H1 (cell line): ENCODE data around the gene MLN. TPM values are rescaled to one million over a fixed set of nuclear protein-coding genes. Genes with fewer than 3 reads are reported as not detected.

Experiments
- CTCF ChIA-PET: fragments of 300-600 bp; sonication (Branson Sonifier 250); formaldehyde crosslinking; loops from one replicate; lab custom pipeline; 2021; ENCODE audit not compliant: partially characterized antibody; lab: Charles Lee
- POLR2A ChIA-PET: fragments of 300-600 bp; sonication (Branson Sonifier 250); formaldehyde crosslinking; loops from one replicate; lab custom pipeline; 2021; ENCODE audit warnings: inconsistent platforms; ENCODE audit not compliant: partially characterized antibody; lab: Charles Lee
- DNase-seq, 2 experiments: peaks; one replicate each; pipeline versions ENCODE4 v3.0.0 to v3.0.0-alpha.2; 2010 to 2022; ENCODE audit warnings: low spot score in 2 of 2, low read depth in 1 of 2, mixed read lengths in 1 of 2
- FAIRE-seq: peaks from 2 replicates; lab custom pipeline; 2011; peaks lifted over from hg19 to GRCh38; lab: Jason Lieb, UNC
- H2AFZ ChIP-seq: 2 replicates; pipeline ENCODE4 v1.8.1; 2012; ENCODE audit warnings: low read length, inconsistent platforms
- H2AK5ac ChIP-seq: 2 replicates; pipeline ENCODE4 v1.6.1; 2013; ENCODE audit warnings: low read depth, low read length
- H2BK120ac ChIP-seq: replicated peaks from 2 replicates; pipeline ENCODE3; 2013; ENCODE audit warnings: low read depth, low read length, inconsistent platforms
- H2BK12ac ChIP-seq: 2 replicates; pipeline ENCODE4 v1.6.1; 2013; ENCODE audit warnings: low read depth, low read length
- H2BK15ac ChIP-seq: 2 replicates; pipeline ENCODE4 v1.6.1; 2013; ENCODE audit warnings: low read length
- H2BK20ac ChIP-seq: 2 replicates; pipeline ENCODE4 v1.6.1; 2013; ENCODE audit warnings: low read length
- H2BK5ac ChIP-seq: 2 replicates; pipeline ENCODE4 v1.6.1; 2013; ENCODE audit warnings: low read depth, low read length
- H3K14ac ChIP-seq: 2 replicates; pipeline ENCODE4 v1.6.1; 2013; ENCODE audit warnings: inconsistent platforms; ENCODE audit not compliant: insufficient read length
- H3K18ac ChIP-seq: 2 replicates; pipeline ENCODE4 v1.6.1; 2013; ENCODE audit warnings: low read length; ENCODE audit errors: extremely low read depth
- H3K23ac ChIP-seq: 2 replicates; pipeline ENCODE4 v1.6.1; 2013; ENCODE audit warnings: inconsistent platforms; ENCODE audit not compliant: insufficient read length
- H3K23me2 ChIP-seq: 2 replicates; pipeline ENCODE4 v1.6.1; 2013; ENCODE audit warnings: low read depth, low read length
- H3K27ac ChIP-seq: 2 replicates; pipeline ENCODE4 v1.6.1; 2011; ENCODE audit warnings: low read depth, low read length, inconsistent platforms
- H3K27me3 ChIP-seq, 4 experiments: replicated peaks in 1 of 4; 1 replicate in 1 of 4; 2 replicates in 3 of 4; pipeline versions ENCODE4 v1.6.1 to v1.8.1; 2011 to 2013; ENCODE audit warnings: low read length in 3 of 4, mild to moderate bottlenecking in 3 of 4, inconsistent platforms in 2 of 4, mixed read lengths in 2 of 4, moderate library complexity in 1 of 4; ENCODE audit not compliant: control insufficient read depth in 3 of 4, insufficient read depth in 3 of 4; ENCODE audit errors: extremely low read depth in 1 of 4
- H3K36me3 ChIP-seq, 4 experiments: 2 replicates each; pipeline versions ENCODE4 v1.6.1 to v1.8.1; 2011 to 2013; ENCODE audit warnings: mild to moderate bottlenecking in 4 of 4, low read length in 3 of 4, moderate library complexity in 2 of 4, control low read depth in 1 of 4, inconsistent platforms in 1 of 4; ENCODE audit not compliant: insufficient read depth in 4 of 4, control insufficient read depth in 2 of 4
- H3K4ac ChIP-seq: replicated peaks from 2 replicates; pipeline ENCODE3; 2013; ENCODE audit warnings: low read length, low read depth, mixed read lengths, inconsistent platforms; ENCODE audit not compliant: insufficient read length
- H3K4me1 ChIP-seq, 4 experiments: replicated peaks in 1 of 4; 1 replicate in 1 of 4; 2 replicates in 3 of 4; pipeline versions ENCODE4 v1.6.1 to v1.8.1; 2011 to 2013; ENCODE audit warnings: low read length in 3 of 4, inconsistent platforms in 2 of 4, mixed read lengths in 1 of 4; ENCODE audit not compliant: insufficient read depth in 4 of 4, control insufficient read depth in 3 of 4
- H3K4me2 ChIP-seq, 2 experiments: 2 replicates each; pipeline versions ENCODE4 v1.6.1 to v1.8.1; 2011 to 2013; ENCODE audit warnings: low read depth in 2 of 2, low read length in 2 of 2, control low read depth in 1 of 2, inconsistent platforms in 1 of 2, mild to moderate bottlenecking in 1 of 2; ENCODE audit not compliant: insufficient read depth in 1 of 2
- H3K4me3 ChIP-seq, 4 experiments: fragments of 200-600, 300-600 bp in 1 of 4; sonication (generic), shearing (Covaris generic), sonication (Bioruptor Twin) in 1 of 4; 2 replicates each; pipeline versions ENCODE4 v1.5.1 to v1.8.1; 2011 to 2016; ENCODE audit warnings: low read length in 4 of 4, low read depth in 3 of 4, control low read depth in 2 of 4, inconsistent platforms in 2 of 4, mild to moderate bottlenecking in 2 of 4, mixed read lengths in 1 of 4, moderate library complexity in 1 of 4; ENCODE audit not compliant: insufficient read depth in 2 of 4; ENCODE audit errors: extremely low read depth in 1 of 4
- H3K56ac ChIP-seq: replicated peaks from 2 replicates; pipeline ENCODE3; 2013; ENCODE audit warnings: low read depth, mild to moderate bottlenecking, mixed read lengths, low read length, inconsistent platforms; ENCODE audit not compliant: insufficient read length
- H3K79me1 ChIP-seq: 2 replicates; pipeline ENCODE4 v1.6.1; 2013; ENCODE audit warnings: low read depth, low read length, control low read depth
- H3K79me2 ChIP-seq, 2 experiments: 2 replicates each; pipeline versions ENCODE4 v1.6.1 to v1.8.1; 2012 to 2013; ENCODE audit warnings: low read length in 2 of 2, mild to moderate bottlenecking in 2 of 2, inconsistent platforms in 1 of 2; ENCODE audit not compliant: insufficient read depth in 2 of 2, control insufficient read depth in 1 of 2
- H3K9ac ChIP-seq, 4 experiments: replicated peaks in 1 of 4; 1 replicate in 1 of 4; 2 replicates in 3 of 4; pipeline versions ENCODE4 v1.6.1 to v1.8.1; 2011 to 2013; ENCODE audit warnings: low read depth in 3 of 4, low read length in 3 of 4, control low read depth in 2 of 4, mild to moderate bottlenecking in 2 of 4, moderate library complexity in 2 of 4, inconsistent platforms in 1 of 4; ENCODE audit errors: extremely low read depth in 1 of 4
- H3K9me3 ChIP-seq, 2 experiments: 2 replicates each; pipeline versions ENCODE4 v1.6.1 to v1.8.1; 2012 to 2013; ENCODE audit warnings: mild to moderate bottlenecking in 2 of 2, moderate library complexity in 2 of 2, control low read depth in 1 of 2, inconsistent platforms in 1 of 2, low read depth in 1 of 2, low read length in 1 of 2, mixed read lengths in 1 of 2; ENCODE audit not compliant: insufficient read depth in 2 of 2
- H4K20me1 ChIP-seq, 2 experiments: replicated peaks in 1 of 2; 2 replicates each; pipeline versions ENCODE3 to v1.8.1; 2011 to 2013; ENCODE audit warnings: inconsistent platforms in 2 of 2, low read length in 2 of 2, mild to moderate bottlenecking in 1 of 2; ENCODE audit not compliant: insufficient read depth in 2 of 2, control insufficient read depth in 1 of 2
- H4K5ac ChIP-seq: 2 replicates; pipeline ENCODE4 v1.6.1; 2013; ENCODE audit warnings: low read length, low read depth, mixed read lengths, inconsistent platforms; ENCODE audit not compliant: insufficient read length
- H4K8ac ChIP-seq: 2 replicates; pipeline ENCODE4 v1.8.0; 2013; ENCODE audit warnings: mild to moderate bottlenecking, moderate library complexity, low read length, inconsistent platforms; ENCODE audit not compliant: insufficient read depth; ENCODE audit errors: extremely low read depth
- H4K91ac ChIP-seq: replicated peaks from 2 replicates; pipeline ENCODE3; 2013; ENCODE audit warnings: low read length, mixed read lengths, inconsistent platforms; ENCODE audit not compliant: insufficient read length
- ASH2L ChIP-seq: fragments of 200-600, 300-600 bp; sonication (generic); IDR thresholded peaks from one replicate; pipeline ENCODE4 v1.7.1; 2017; ENCODE audit warnings: low read length
- BRCA1 ChIP-seq: IDR thresholded peaks from 2 replicates; pipeline ENCODE4 v1.6.1; 2012; ENCODE audit warnings: low read depth, low read length, improper control_type of control experiment
- CBX8 ChIP-seq: fragments of 300-800, 300-1000 bp; sonication (generic); IDR thresholded peaks from 2 replicates; pipeline ENCODE4 v1.7.1; 2016; ENCODE audit warnings: low read depth, low read length, borderline replicate concordance
- GTF2F1 ChIP-seq: IDR thresholded peaks from 2 replicates; pipeline ENCODE4 v1.6.1; 2012; ENCODE audit warnings: low read depth, low read length, improper control_type of control experiment, borderline replicate concordance
- JUN ChIP-seq: IDR thresholded peaks from 2 replicates; pipeline ENCODE4 v1.6.1; 2011; ENCODE audit warnings: low read depth, mild to moderate bottlenecking, improper control_type of control experiment, low read length
- KDM5A ChIP-seq: fragments of 200-600 bp; IDR thresholded peaks from 2 replicates; pipeline ENCODE4 v1.7.1; 2012; ENCODE audit warnings: mild to moderate bottlenecking, low read length, inconsistent platforms, mixed read lengths
- MAX ChIP-seq: IDR thresholded peaks from 2 replicates; pipeline ENCODE4 v1.6.1; 2012; ENCODE audit warnings: inconsistent platforms
- RAD21 ChIP-seq, 2 experiments: IDR thresholded peaks in 1 of 2; conservative IDR thresholded peaks in 1 of 2; 2 replicates each; pipeline ENCODE4 v1.6.1; 2011; ENCODE audit warnings: low read depth in 2 of 2, low read length in 2 of 2, improper control_type of control experiment in 1 of 2, inconsistent platforms in 1 of 2, mild to moderate bottlenecking in 1 of 2, moderate library complexity in 1 of 2
- SIN3A ChIP-seq, 2 experiments: IDR thresholded peaks in 1 of 2; conservative IDR thresholded peaks in 1 of 2; 2 replicates each; pipeline ENCODE4 v1.6.1; 2011 to 2012; ENCODE audit warnings: low read length in 2 of 2, improper control_type of control experiment in 1 of 2, low read depth in 1 of 2, mild to moderate bottlenecking in 1 of 2
- TAF7 ChIP-seq: optimal IDR thresholded peaks from 2 replicates; pipeline ENCODE3; 2011; ENCODE audit warnings: low read depth, mild to moderate bottlenecking, inconsistent platforms, low read length, moderate library complexity, borderline replicate concordance
- TCF12 ChIP-seq: IDR thresholded peaks from 2 replicates; pipeline ENCODE4 v1.6.1; 2011; ENCODE audit warnings: low read depth, mild to moderate bottlenecking, low read length
- USF2 ChIP-seq: IDR thresholded peaks from 2 replicates; pipeline ENCODE4 v1.6.1; 2011; ENCODE audit warnings: low read length, improper control_type of control experiment
- WGBS, 2 experiments: shearing (Covaris generic) in 1 of 2; methylation state at CpG; one replicate each; pipeline versions ENCODE4 v1.1.6 to v1.1.7; 2013 to 2015; ENCODE audit warnings: low lambda C conversion rate in 2 of 2, mixed read lengths in 2 of 2, inconsistent platforms in 1 of 2, low coverage in 1 of 2, missing lambda C conversion rate in 1 of 2; ENCODE audit not compliant: insufficient replicate concordance in 2 of 2, insufficient coverage in 1 of 2, insufficient read length in 1 of 2; ENCODE audit errors: extremely low coverage in 1 of 2, missing lambda C conversion rate in 1 of 2; 5-methylcytosine and 5-hydroxymethylcytosine counted together
- polyA plus RNA-seq, 7 experiments: library from polyadenylated mRNA; depleted of rRNA in 3 of 7; stranded (reverse) in 5 of 7; unstranded in 2 of 7; fragments of >200 nt in 5 of 7; fragments of 200-250 nt in 2 of 7; gene quantifications; 1 replicate in 5 of 7; 2 replicates in 1 of 7; 4 replicates in 1 of 7; pipeline versions ENCODE4 v1.2.1 to v1.2.3, GENCODE V29; 2011 to 2013; ENCODE audit warnings: missing spikeins in 2 of 7, mixed read lengths in 2 of 7
- total RNA-seq: library from RNA; stranded (reverse); fragmentation: NEBNext Ultra II Directional; extraction: Animal tissue kit (Norgen Biotek cat#: 25700); gene quantifications from 2 replicates; pipeline ENCODE4 v1.2.1, GENCODE V29; 2021

MLN gene
- total and polyA plus RNA-seq, 2 of the 8 experiments (the other 6 are each of a cell fraction or from before 2014, with no cell fraction given): not detected

- Histone ChIP-seq H3K14ac (no peak overlapping the region), H4K91ac (no peak overlapping the region), H2AFZ (no peak overlapping the region), H2BK15ac (no peak overlapping the region), H3K79me1 (no peaks in the 10 kb centered on the region), H4K8ac (no peak overlapping the region), H3K9ac (no peak overlapping the region), H3K18ac (no peak overlapping the region), H2BK5ac (no peak overlapping the region), H3K4me3 (no peak overlapping the region), H3K23me2 (no peaks in the 10 kb centered on the region; the same call in 1 of the 2 replicates), H4K20me1 (no peaks in the 10 kb centered on the region), H3K4ac (no peak overlapping the region), H3K36me3 (no peaks in the 10 kb centered on the region), H3K56ac (no peak overlapping the region), H3K4me1 (peaks cover 2 to 13% (median 6%) of the 10 kb centered on the region in 4 experiments; a peak in 6 of 7 replicates), H2AK5ac (no peak overlapping the region), H2BK120ac (no peak overlapping the region), H3K9me3 (no peaks in the 10 kb centered on the region), H3K4me2 (no peak overlapping the region), H3K27ac (no peak overlapping the region), H3K27me3 (peaks cover 0 to 3% (median 1%) of the 10 kb centered on the region in 4 experiments; a peak in 4 of 7 replicates), H3K23ac (no peak overlapping the region), H3K79me2 (no peaks in the 10 kb centered on the region), H2BK20ac (no peak overlapping the region), H4K5ac (no peak overlapping the region), H2BK12ac (peak overlapping the region; percentile 5; the same call in 1 of the 2 replicates)
- DNase-seq (no peak), FAIRE-seq (no peak)
- 90% methylated on average over 10 of the region's 10 CpGs; no CpG with 5 or more reads in 1 of the 2 experiments for WGBS, 2 experiments
- TF ChIP-seq RAD21 (IDR thresholded peaks at IDR 0.05 in 1 of 2, conservative IDR thresholded peaks at IDR 0.05 in 1 of 2; ENCODE audit: low read depth in 2 of 2, low read length in 2 of 2) (no peak), MAX (no peak), TAF7 (no peak), SIN3A (conservative IDR thresholded peaks at IDR 0.05 in 1 of 2, IDR thresholded peaks at IDR 0.05 in 1 of 2; ENCODE audit: low read depth in 1 of 2, low read length in 2 of 2) (no peak), CBX8 (no peak), BRCA1 (no peak), TCF12 (no peak), KDM5A (no peak), USF2 (no peak), JUN (no peak), ASH2L (no peak), GTF2F1 (no peak)
- ChIA-PET POLR2A (no interaction called here), CTCF (interaction anchor here (0.7 to 5.8 kb wide), 13 partner anchors 9 to 109 kb away, joined by 3 to 49 read pairs (median 4); partner anchors contain the start of gene UQCC2)
These were observed 16.4 kb upstream of the MLN start for GRCh38 chr6:33820243-33820642.
